Thymus (tissue), 11 donors: Measurements from ENCODE around the gene EML6. TPM values are rescaled to one million over a fixed set of nuclear protein-coding genes. Genes with fewer than 3 reads are reported as not detected.

Experiments used
- DNase-seq, 9 donors: peaks; one replicate each; pipeline ENCODE4 v3.0.0-alpha.2; 2013; ENCODE audit warnings: low spot score in 9 of 9, low read depth in 6 of 9, missing footprints in 1 of 9
- H3K27ac ChIP-seq, 2 donors: one replicate each; pipeline ENCODE4 v1.5.1; 2013; ENCODE audit warnings: control low read depth in 1 of 2, low read depth in 1 of 2, low read length in 1 of 2, mild to moderate bottlenecking in 1 of 2, moderate library complexity in 1 of 2
- H3K27me3 ChIP-seq, 2 donors: one replicate each; pipeline ENCODE4 v1.5.1; 2013; ENCODE audit warnings: low read length in 1 of 2; ENCODE audit not compliant: control insufficient read depth in 2 of 2, insufficient read depth in 1 of 2
- H3K36me3 ChIP-seq, 2 donors: one replicate each; pipeline ENCODE4 v1.5.1; 2013; ENCODE audit warnings: low read length in 1 of 2, mild to moderate bottlenecking in 1 of 2, moderate library complexity in 1 of 2; ENCODE audit not compliant: control insufficient read depth in 2 of 2, insufficient read depth in 2 of 2
- H3K4me1 ChIP-seq, 2 donors: one replicate each; pipeline ENCODE4 v1.5.1; 2013; ENCODE audit warnings: low read length in 2 of 2; ENCODE audit not compliant: control insufficient read depth in 2 of 2, insufficient read depth in 2 of 2
- H3K4me3 ChIP-seq, 2 donors: one replicate each; pipeline ENCODE4 v1.5.1; 2013; ENCODE audit warnings: low read length in 2 of 2, control low read depth in 1 of 2, mild to moderate bottlenecking in 1 of 2
- H3K9me3 ChIP-seq, 2 donors: one replicate each; pipeline ENCODE4 v1.5.1; 2013; ENCODE audit warnings: low read length in 1 of 2, mild to moderate bottlenecking in 1 of 2; ENCODE audit not compliant: control insufficient read depth in 2 of 2, insufficient read depth in 1 of 2
- WGBS: extraction: QIAGEN DNeasy Blood & Tissue Kit; methylation state at CpG from one replicate; pipeline ENCODE4 v1.1.7; 2013; 5-methylcytosine and 5-hydroxymethylcytosine counted together
- polyA plus RNA-seq: library from polyadenylated mRNA; stranded (reverse); fragments of 200-250 nt; gene quantifications from one replicate; pipeline ENCODE4 v1.2.3, GENCODE V29; 2013
- total RNA-seq: library from RNA; stranded (reverse); fragments of 120-200 nt; gene quantifications from one replicate; pipeline ENCODE4 v1.2.4, GENCODE V29; 2013
- donor health status: healthy.

EML6 gene
- total and polyA plus RNA-seq, 2 donors: 1.2 to 3.4 TPM

- Histone ChIP-seq H3K27me3 (no peaks in the 10 kb centered on the region), H3K4me1 (no peaks in the 10 kb centered on the region), H3K4me3 (no peak overlapping the region), H3K36me3 (no peaks in the 10 kb centered on the region), H3K9me3 (no peaks in the 10 kb centered on the region), H3K27ac (no peak overlapping the region)
- DNase-seq: no peak
- WGBS: 53% methylated on average over 1 of the region's 1 CpG
Measured at GRCh38 chr2:54758951-54759350, 35.5 kb downstream of the EML6 start.

- H3K27ac ChIP-seq: no peak overlapping the region
- H3K4me1 ChIP-seq: no peaks in the 10 kb centered on the region
- H3K27me3 ChIP-seq: no peaks in the 10 kb centered on the region
- no peaks in the 10 kb centered on the region for H3K36me3 ChIP-seq
- 95% methylated on average over 2 of the region's 2 CpGs for WGBS
- H3K4me3 ChIP-seq: no peak overlapping the region
- H3K9me3 ChIP-seq: no peaks in the 10 kb centered on the region
- DNase-seq: no peak
Measured at GRCh38 chr2:54760310-54760709, 36.8 kb downstream of the EML6 start.

GRCh38 chr2:54763636-54764291 lies 40.3 kb downstream of the EML6 start:
- peak in 2 of 9 donors; percentile 13 to 25 for DNase-seq
- 96% methylated on average over 7 of the region's 7 CpGs for WGBS
- Histone ChIP-seq H3K4me3 (no peak overlapping the region), H3K4me1 (no peaks in the 10 kb centered on the region), H3K27ac (no peak overlapping the region), H3K9me3 (no peaks in the 10 kb centered on the region), H3K36me3 (no peaks in the 10 kb centered on the region), H3K27me3 (no peaks in the 10 kb centered on the region)

GRCh38 chr2:54767921-54768320 lies 44.5 kb downstream of the EML6 start:
- no peak overlapping the region for H3K27ac ChIP-seq
- peak in 6 of 9 donors; percentile 14 to 58 (median 18) for DNase-seq
- H3K27me3 ChIP-seq: no peaks in the 10 kb centered on the region
- no peaks in the 10 kb centered on the region for H3K9me3 ChIP-seq
- no peaks in the 10 kb centered on the region for H3K36me3 ChIP-seq
- no peak overlapping the region for H3K4me3 ChIP-seq
- no peaks in the 10 kb centered on the region for H3K4me1 ChIP-seq

DNA sequence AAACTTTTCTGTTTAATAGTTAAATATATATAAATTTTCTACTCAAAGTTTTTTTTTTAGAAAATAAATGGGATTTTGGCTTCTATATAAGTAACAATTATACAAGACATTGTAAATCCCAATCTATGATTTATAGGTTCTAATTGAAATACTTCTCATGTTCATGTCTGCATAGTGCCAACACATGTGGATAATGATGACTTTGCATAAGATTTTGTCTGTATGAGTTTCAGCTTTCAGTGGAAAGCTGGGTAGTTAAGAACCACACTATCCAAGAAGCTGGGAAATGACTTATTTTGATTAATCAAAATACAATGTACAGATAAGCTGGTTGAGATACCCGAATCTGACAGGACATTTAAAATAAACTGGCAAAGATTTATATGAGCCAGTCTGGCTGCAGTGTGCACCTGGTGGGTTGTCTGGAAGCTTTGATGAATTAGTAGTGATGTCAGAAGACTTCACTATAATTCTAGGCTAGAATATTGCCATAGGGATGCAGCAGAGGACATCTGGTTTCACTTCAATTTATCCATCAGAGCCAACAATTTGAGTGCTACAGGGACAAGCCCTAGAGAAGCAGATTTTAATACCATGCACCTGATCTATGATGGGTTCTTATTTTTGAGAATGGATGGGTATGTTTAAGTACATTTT lies 45.4 kb downstream of the EML6 start:
- no peaks in the 10 kb centered on the region for H3K27me3 ChIP-seq
- no peak overlapping the region for H3K4me3 ChIP-seq
- no peaks in the 10 kb centered on the region for H3K9me3 ChIP-seq
- WGBS: 92% methylated on average over 1 of the region's 1 CpG
- H3K27ac ChIP-seq: no peak overlapping the region
- no peak for DNase-seq
- no peaks in the 10 kb centered on the region for H3K36me3 ChIP-seq
- no peaks in the 10 kb centered on the region for H3K4me1 ChIP-seq

GRCh38 chr2:54770211-54770610 lies 46.7 kb downstream of the EML6 start:
- H3K9me3 ChIP-seq: peaks cover 0 to 3% of the 10 kb centered on the region in 2 donors
- WGBS: 96% methylated on average over 2 of the region's 2 CpGs
- no peaks in the 10 kb centered on the region for H3K4me1 ChIP-seq
- no peak overlapping the region for H3K4me3 ChIP-seq
- no peaks in the 10 kb centered on the region for H3K36me3 ChIP-seq
- no peak for DNase-seq
- no peaks in the 10 kb centered on the region for H3K27me3 ChIP-seq
- no peak overlapping the region for H3K27ac ChIP-seq

DNA sequence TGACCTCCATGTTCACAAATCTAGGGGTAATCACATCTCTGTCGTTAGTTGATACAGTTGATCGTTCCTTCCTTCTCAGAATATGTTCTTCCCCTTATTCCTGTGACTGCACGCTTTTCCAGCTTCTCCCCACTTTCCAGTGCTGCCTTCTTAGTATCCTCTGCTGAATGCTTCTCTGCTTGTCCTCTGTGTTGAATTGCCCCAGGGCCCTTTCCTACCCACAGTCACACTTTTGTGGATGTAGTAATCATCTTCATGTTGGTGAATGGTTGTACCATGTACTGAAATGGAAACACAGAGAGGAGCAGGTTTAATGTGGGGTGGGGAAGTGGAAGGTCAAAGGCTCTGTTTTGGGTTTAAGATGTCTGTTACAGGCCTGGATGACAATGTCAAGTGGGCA lies 47.2 kb downstream of the EML6 start:
- Histone ChIP-seq H3K36me3 (no peaks in the 10 kb centered on the region), H3K27ac (no peak overlapping the region), H3K4me1 (no peaks in the 10 kb centered on the region), H3K9me3 (peaks cover 0 to 4% of the 10 kb centered on the region in 2 donors), H3K4me3 (no peak overlapping the region), H3K27me3 (no peaks in the 10 kb centered on the region)
- DNase-seq: no peak
- 80% methylated on average over 3 of the region's 3 CpGs for WGBS

GRCh38 chr2:54771166-54771885 lies 47.9 kb downstream of the EML6 start:
- no peaks in the 10 kb centered on the region for H3K36me3 ChIP-seq
- no peak overlapping the region for H3K4me3 ChIP-seq
- no peak for DNase-seq
- 97% methylated on average over 10 of the region's 10 CpGs for WGBS
- no peaks in the 10 kb centered on the region for H3K27me3 ChIP-seq
- H3K4me1 ChIP-seq: no peaks in the 10 kb centered on the region
- H3K9me3 ChIP-seq: peaks cover 0 to 4% of the 10 kb centered on the region in 2 donors
- H3K27ac ChIP-seq: no peak overlapping the region

GRCh38 chr2:54772110-54772509 lies 48.6 kb downstream of the EML6 start:
- H3K36me3 ChIP-seq: no peaks in the 10 kb centered on the region
- no peaks in the 10 kb centered on the region for H3K4me1 ChIP-seq
- WGBS: 98% methylated on average over 3 of the region's 3 CpGs

More at GRCh38 chr2:54772110-54772509, 48.6 kb downstream of the EML6 start:
- peaks cover 0 to 4% of the 10 kb centered on the region in 2 donors for H3K9me3 ChIP-seq
- H3K4me3 ChIP-seq: no peak overlapping the region
- no peak for DNase-seq
- no peak overlapping the region for H3K27ac ChIP-seq
- no peaks in the 10 kb centered on the region for H3K27me3 ChIP-seq
